NCI-H2227 (cell line): ENCODE data around the gene HSPA4.

ENCODE experiments used
- DNase-seq: peaks from one replicate; lab custom pipeline; 2025; ENCODE audit not compliant: unreplicated experiment; lab: John Stamatoyannopoulos, UW

Gene HSPA4

DNA sequence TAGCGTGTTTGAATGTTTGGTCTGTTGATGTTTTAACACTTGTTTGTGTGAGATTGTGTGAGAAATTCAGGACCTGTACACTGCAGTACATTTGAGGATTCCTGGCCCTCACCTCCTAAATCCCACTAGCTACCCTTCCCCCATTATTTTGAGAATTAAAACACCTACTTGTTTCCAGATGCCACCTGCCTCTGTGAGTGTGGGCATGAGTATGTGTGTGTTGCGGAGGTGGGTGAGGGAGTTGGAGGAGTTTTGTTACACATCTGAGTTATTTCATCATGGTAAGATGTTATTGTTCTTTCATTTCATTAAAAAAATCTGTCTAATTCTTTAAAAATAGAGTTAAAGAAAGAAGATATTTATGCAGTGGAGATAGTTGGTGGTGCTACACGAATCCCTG lies 36.3 kb downstream of the HSPA4 start:
- DNase-seq: no peak

- DNase-seq: no peak
Observed at GRCh38 chr5:133091034-133091433, 39.2 kb downstream of the HSPA4 start.

GRCh38 chr5:133106343-133106742 lies 54.5 kb downstream of the HSPA4 start:
- no peak for DNase-seq

DNA sequence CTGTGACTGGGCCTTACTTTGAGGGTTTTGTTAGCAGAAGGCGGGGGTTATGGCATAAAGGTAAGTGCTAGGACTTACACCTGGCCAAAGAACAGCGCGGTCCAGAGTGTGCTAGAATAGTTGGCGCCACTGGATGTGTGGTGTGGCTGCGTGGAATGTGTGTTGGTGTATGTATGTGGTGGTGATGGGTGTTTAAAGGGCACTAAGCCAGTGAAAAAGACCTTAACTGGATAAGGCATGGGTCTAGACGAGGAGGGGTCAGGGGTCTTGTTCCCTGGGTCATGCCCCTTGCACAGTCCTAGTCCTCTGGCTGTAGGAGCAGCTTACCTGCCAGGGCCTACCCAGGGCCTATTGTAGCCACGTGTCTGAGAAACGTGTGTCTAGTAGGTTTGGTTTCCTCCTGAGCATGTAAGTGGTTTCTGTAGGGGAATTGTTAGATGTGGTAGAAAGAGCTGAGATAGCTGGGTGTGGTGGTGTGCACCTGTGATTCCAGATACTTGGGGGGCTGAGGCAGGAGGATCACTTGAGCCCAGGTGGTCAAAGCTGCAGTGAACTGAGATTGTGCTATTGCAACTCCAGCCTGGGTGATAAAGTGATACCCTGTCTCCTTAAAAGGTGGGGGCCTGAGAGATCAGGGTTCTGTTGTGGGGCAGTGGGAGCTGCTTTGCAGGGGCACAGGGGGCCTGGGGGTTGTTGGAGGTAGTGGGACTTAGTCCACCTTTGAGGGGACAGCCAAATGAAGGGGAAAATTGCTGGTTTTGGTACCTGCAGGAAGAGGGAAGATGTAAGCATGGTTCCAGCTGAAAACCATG lies 55.2 kb downstream of the HSPA4 start:
- DNase-seq: no peak

- DNase-seq: no peak
Observed at GRCh38 chr5:133108481-133108921, 56.7 kb downstream of the HSPA4 start.

GRCh38 chr5:133109655-133110483 lies 58.1 kb downstream of the HSPA4 start:
- DNase-seq: no peak

GRCh38 chr5:133110709-133111108 lies 58.9 kb downstream of the HSPA4 start:
- no peak for DNase-seq

- peak; percentile 79 for DNase-seq
Observed at GRCh38 chr5:133111299-133111698, 59.5 kb downstream of the HSPA4 start.

DNA sequence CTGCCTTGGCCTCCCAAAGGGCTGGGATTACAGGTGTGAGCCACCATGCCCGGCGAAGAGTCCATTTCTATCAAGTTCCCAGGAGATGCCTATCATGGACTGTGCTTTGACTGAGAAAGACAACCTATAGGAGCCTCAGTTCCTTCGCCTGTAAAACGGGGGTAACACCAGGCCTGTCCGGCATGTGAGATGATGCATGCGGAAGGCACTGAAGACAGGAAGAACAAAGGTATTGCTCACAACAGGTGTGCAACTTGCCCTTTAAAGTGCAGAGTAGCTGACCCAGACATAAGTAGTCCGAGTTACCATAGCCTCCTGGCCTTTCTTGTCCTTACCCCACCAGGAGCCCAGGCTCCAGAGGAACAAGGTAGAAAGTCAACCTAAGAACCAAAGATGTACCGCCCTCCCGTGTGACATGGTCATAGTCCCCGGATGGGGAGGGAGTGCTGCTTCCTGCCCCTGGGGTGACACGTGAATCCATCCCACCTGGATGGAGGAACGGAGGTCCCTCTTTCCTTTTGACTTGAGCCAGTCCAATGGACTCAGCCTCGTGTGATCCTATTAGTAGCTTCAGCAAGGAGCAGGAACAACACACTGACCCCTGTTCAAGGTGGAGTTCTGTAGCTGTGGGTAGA lies 60.3 kb downstream of the HSPA4 start:
- no peak for DNase-seq

GRCh38 chr5:133113331-133114061 lies 61.7 kb downstream of the HSPA4 start:
- DNase-seq: no peak

DNA sequence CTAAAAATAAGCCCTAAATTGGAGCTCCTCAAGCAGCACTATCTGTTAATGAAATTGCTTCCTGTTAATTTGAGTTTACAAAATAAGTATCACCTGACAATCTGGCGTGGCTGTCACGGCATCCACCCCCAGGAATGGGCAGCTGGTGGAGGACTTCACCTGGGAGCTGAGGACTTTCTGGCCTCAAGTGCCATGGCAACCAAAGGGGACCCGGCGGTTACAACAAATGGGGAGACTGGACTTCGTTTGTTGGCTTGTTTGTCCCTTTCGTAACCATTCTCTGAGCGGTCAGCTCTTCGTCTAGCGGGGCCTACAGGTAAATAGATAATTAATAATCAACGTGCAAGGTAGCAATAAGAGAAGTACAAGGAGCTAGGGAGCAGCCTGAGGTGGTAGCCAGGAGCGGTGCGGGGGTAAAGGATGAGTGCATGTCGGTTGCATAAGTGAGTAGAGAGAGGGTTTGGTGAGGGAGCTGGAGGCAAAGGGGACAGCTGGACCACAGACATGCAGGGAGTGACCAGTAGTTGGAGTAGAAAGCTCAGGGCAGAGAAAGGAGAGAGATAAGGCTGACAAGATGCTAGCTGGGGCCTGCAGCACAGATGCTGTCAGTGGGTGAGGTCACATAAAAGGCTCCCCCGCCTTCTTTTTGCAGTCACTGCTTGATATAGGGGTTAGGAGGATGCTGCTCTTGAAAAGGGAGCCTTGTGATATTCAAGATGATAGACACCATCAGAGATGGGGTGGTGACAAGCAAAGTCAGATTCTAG lies 62.5 kb downstream of the HSPA4 start:
- DNase-seq: no peak

GRCh38 chr5:133114933-133115310 lies 63.1 kb downstream of the HSPA4 start:
- no peak for DNase-seq

DNA sequence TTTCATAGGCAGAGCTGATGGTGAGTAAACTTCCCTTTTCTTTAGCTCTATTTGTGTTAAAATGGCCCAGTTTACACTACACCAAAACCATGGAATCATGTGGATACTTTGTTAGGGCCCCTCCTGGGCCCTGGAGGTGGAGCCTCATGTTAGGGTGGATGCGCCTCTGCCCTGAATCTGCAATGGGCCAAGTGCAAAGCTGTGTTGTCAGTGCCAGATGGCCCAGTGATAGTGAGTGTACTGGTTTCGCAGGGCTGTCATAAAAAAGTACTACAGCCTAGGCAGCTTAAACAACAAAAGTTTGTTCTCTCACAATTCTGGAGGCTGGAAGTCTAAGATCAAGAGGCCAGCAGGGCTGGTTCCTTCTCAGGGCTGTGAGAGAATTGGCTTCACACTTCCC lies 64.8 kb downstream of the HSPA4 start:
- no peak for DNase-seq

- no peak for DNase-seq
Observed at GRCh38 chr5:133117166-133117911, 65.5 kb downstream of the HSPA4 start.

GRCh38 chr5:133117912-133118445 lies 66.2 kb downstream of the HSPA4 start:
- DNase-seq: no peak

DNA sequence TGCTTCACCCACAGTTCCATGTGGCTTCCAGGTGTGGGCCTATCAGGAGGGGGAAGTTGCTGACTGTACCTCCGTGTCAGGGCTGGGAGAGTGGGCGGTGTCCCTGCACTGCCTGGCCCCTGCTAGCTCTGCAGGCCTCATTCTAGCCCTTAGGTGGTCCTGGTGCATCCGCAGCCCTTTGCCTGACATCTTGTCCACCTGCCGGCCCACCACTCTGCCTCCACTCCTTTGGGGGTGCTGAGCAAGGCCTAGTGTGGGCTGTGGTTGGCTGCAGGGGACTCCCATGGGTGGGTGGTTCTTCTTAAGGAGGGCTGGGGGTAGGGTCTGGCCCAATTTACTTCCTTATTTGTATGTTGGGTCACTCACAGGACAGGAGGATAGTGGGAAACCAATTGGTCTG lies 66.9 kb downstream of the HSPA4 start:
- DNase-seq: no peak

DNA sequence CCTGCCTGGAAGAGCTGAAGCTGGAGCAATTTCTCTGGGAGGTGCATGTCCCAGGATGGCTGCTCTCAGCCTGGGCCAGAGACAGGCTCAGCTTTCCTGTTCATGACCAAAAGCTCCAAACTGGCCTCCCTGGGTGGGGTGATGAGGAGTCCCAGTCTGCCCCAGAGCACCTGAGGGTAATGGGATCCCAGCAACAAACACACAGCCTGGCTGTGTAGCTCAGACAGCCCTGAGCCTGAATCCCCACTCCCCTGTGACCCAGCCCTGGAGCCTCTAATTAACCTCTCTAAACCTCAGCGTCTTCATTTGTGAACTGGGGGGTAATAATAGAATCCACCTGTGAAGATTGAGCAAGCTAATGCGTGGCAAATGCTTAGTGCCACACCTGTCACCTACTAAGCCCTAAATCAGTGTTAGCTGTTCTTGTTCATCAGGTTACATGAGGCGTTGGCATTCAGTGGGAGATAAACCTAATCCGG lies 67.5 kb downstream of the HSPA4 start:
- DNase-seq: no peak

DNA sequence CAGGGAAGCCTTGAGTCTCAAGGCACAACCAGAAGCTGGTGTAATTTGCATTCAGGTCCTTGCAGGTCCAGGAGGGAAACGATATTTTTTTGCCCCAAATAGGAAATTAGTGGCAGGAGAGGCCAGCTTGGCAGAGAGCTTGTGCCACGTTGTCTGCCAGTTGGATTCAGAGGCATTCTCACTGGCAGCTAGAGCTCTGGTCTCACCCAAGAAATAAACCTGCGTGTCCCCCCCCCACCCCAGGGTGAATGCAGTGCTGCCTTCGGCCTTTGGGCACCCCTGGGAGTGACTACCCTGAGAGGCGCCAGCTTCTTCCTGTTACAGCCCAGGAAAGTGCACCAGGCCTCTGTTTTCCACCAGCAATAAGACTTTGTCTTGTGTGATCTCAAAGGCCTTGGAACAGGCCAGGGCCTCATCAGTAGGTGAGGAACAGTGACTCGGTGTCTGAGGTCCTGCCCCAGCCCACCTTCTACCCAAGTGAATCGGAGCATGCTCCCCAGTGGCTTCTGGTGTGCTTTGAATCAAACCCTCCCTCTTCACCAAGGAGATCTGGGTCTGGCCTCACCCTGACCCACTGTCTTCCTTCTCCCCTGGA lies 68.4 kb downstream of the HSPA4 start:
- no peak for DNase-seq

- no peak for DNase-seq
Observed at GRCh38 chr5:133121080-133121479, 69.3 kb downstream of the HSPA4 start.
